CD4-positive, alpha-beta T cell treated with Interleukin-12 subunit alpha and Interleukin-12 subunit beta, for 1 hour (primary cell): ENCODE results near the gene COL4A3.
A peak's percentile ranks its signal among the peaks of the same experiment; 100 is the strongest.
"Not testable (repeated sequence)": the region's sequence is repeated elsewhere in the genome, so short reads cannot be mapped to it uniquely, and the experiment has no call there.

Experiments used
- DNase-seq: peaks from one replicate; pipeline ENCODE4 v3.0.0-alpha.2; 2020

The COL4A3 gene

DNA sequence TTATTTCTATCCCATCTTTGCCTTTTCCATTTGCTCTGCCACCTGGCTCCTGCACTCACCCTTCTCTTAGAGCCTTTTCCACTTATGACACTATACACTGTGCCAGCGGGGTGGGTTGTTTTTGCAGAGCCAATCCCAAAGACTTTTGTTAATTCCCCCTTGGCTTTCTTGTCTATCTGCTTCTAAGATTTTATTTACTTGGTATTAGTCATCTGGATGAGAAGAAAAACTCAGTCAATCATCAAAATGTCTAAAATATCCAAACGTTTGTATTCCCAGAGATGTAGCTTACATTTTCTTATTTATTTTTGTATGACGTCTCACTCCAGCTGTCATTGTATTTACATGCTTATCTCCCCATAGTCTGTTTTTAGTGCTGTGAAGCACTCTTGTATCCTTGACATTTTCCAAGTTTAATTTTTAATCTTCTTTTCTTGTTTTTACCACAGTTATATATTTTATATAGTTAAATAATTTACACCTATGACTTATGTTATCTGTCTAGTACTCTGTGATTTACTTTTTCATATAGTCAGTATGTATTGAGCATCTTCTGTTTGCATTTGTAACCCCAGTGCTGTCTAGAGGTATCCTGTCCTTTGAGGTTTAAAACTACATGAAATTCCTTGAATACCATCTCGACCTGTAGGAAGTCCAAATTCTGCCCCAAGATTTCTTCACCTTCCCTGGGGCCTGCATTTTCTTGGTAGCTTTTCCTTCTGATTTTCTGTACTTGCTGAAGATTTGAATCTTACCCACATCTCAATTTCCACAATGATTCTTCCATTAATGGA lies 55.1 kb downstream of the COL4A3 start:
- DNase-seq: no peak

DNA sequence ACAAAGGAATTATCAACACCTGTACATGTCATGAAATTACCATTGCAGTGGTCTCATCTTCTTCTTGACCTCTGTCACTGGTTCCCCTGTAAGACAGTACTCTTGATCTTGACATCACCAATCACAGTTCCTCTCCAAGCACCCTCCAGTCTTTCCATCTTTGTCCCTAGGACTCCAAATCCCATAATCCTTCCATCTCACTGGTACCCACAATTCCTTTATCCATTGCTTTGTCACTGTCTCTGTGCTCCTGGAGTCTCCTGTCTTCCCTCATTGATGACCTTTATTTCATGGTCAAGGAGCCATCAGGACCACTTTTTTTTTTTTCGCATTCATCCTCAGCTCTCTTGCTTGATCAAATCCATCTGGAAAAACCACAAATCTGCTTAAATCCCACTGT lies 56.7 kb downstream of the COL4A3 start:
- no peak for DNase-seq

DNA sequence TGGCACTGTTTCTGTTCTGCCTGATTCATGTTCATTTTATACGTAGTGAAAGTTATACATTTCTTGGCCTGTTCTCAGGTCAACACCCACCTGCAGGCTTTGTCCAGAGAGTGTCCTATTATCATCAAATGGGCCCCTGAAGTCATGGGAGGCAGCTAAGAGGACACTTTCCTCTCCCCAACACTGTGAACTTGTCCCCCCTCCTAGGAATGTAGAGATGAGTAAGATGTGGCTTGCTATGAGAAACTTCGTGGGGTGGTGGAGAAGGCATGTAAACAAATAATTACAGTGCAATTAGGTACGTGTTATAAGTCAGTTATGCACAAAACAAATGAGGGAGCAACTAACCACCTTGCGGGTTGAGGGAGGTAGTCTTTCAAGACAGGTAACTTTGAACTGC lies 57.9 kb downstream of the COL4A3 start:
- no peak for DNase-seq

DNA sequence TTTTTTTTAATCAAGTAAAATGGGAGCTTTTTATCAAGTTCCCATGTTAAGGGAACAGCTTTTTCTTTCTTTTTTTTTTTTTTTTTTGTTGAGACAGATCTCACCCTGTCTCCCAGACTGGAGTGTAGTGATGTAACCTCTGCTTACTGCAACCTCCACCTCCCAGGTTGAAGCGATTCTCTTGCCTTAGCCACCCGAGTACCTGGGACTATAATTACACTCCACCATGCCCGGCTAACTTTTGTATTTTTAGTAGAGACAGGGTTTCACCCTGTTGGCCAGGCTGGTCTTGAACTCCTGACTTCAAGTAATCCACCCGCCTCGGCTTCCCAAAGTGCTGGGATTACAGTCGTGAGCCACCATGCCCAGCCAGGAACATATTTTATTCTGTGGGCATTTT lies 61.2 kb downstream of the COL4A3 start:
- DNase-seq: not testable (repeated sequence)

DNA sequence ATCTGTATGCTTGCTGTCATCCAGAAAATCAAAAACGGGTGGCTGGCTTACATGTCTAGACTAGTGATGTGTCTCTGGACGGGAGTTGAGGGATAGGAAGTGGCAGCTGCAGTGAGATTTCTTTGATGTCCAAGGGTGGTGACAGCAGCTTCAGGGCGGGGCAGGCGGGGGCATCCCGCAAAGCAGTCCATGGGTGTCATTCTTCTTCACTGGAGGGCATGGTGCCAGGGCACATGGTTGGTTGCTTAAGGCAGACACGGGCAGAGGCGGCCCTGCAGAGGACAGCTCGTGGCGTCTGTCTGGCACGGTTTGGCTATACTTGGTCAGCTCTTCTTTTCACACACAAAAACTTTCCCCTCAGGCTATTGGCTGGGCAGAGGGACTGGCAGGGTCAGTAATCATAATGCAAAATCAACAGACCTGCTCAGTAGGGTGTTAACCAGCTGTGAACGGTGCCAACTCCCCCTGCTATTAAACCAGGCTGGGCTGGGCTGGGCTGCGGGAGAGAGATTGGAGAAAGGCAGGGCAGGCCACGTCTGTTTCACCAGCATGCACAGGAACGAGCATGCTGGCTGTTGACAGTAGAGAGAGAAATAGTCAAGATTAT lies 63.7 kb downstream of the COL4A3 start:
- DNase-seq: no peak

DNA sequence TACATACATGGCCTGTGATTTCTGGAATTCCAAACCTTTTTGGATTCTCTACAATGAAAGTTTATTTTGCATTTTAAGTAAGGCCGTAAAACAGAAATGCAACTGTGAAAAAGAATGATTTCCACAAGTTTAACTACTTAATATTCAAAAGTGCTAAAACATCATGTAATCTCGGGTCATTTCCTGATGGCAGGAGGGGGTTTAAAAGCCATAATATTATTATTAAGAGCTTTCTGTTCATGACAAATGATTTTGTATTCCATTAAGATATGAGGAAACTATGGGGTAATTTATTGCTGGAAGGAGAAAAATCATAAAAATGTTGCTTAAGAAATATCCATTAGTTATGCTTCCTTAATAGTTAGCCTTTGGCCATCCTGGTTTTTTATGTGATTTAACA lies 65.7 kb downstream of the COL4A3 start:
- no peak for DNase-seq

DNA sequence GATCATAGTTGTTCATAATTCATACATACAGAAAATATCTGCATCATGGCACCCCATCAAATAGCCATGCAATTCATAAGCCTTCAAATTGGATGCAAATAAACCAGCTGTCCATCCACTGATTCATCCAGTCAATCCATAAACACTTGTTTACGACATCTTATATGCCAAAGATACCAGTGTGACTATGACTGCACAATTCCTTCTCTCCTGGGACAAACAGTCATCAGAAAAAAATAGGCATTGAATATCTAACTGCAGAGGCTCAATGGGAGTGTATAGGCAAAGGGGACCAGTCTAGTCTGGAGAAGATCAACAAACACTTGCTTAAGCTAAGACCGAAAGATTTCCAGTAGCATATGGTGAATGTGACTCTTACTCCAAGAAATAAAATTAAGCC lies 70.0 kb downstream of the COL4A3 start:
- no peak for DNase-seq

DNA sequence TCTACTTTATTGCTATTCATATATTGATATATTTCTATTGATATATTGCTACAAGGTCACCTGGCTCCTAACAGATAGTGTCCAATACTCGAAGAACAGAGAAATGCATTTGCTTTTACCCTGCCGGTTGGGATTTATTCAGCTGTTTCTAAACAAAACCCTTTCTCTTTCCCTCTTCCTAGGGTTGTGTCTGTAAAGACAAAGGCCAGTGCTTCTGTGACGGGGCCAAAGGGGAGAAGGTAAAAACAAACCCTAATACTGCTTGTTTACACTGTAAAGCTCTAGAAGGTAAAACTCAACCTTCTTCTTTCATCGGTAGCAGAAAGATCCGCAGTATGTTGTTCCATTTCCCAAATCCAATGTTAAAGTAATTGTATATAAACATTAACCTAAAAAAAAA lies 73.4 kb downstream of the COL4A3 start:
- no peak for DNase-seq

DNA sequence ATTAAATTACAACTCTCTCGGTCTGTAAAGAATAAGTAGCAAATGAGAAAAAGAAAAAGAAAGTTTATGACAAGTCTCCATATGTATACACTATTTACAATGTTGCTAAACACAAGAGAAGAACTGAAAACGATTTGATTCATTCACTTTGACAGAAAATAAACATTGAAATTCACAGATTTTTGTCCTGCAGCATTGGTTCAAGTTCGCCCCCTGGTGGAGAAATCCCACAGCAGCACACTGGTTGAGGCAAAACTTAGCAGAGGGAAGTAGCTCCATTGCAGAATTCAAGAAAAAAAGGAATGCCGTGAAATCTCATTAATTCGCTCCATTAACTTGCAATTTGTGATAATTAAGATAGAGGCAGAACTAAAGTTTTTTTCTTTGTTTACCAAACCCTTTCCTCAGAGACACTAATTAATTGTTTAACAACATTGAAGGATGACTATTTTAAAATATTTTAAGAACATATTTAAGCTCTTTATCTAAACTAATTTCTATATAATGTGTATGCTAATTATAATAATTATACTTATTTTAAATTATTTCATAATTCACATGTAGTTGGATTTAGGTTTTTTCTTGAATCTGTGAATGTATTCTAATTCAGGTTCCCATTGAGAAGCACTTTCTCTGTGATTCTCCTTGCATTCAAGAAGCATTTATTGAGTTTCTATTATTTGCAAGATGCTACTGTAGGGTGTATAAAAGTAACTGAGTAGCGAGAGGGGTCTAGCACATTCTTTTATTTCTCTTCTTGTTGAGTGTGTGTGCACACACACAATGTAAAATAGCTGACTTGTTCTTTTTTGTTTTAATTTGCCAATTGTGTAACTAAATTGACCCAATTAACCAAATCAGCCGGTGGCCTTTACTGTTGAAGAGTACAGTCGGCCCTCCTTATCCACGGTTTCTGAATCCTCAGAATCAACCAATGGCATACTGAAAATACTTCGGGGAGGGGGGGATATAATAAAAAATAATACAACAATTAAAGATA lies 74.1 kb downstream of the COL4A3 start:
- DNase-seq: peak; percentile 51

DNA sequence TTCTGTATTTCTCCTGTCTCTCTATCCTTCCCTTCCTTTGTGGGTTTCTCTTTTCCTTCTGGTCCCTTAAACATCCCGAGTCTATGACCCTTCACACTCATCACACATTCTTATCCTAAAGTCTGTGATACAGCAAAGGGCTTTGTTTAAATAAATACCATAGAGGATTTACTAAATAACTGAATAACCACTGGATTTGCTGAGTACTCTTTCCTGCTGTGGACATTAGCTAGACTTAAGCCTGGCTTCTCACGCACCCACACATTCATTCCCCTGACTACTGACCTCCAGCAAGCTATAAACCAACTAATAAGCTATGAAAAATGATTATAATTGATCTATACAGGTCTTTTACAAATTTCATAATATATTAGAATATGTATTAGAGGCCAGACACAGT lies 76.6 kb downstream of the COL4A3 start:
- DNase-seq: no peak

DNA sequence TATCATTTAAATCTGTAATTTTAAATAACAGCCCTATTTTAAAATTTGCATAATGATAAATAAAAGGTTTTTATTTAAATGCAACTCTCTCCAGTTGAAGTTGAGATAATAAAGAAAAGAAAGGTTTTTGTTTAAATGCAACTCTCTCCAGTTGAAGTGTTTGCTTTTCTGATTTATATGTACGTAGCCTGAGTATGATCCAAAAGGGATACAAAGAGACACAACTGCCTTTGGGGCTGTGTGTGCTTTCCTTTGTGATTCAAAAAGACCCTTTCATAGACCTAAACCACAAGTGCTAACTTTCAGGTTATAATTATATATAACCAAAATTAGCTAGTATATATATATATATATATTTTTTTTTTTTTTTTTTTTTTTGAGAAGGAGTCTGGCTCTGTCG lies 84.5 kb downstream of the COL4A3 start:
- no peak for DNase-seq

DNA sequence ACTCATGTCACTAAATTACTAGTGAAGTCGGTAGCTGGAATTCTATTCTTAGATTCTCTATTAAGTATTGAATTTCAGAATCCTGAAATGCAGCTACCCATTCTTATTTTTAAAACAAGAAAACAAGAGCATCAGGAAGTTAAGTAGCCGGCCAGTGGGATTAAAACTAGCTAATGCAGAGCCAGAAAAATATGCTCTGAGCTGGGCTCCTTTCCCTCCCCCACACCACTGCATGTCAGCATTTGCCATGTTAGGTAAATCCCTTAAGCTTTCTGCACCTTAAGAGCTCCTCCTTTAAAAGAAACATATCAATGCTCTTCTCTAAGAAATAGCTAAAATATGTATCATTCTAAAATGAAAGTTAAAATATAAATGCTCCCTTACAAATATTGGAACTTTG lies 88.4 kb downstream of the COL4A3 start:
- DNase-seq: no peak

DNA sequence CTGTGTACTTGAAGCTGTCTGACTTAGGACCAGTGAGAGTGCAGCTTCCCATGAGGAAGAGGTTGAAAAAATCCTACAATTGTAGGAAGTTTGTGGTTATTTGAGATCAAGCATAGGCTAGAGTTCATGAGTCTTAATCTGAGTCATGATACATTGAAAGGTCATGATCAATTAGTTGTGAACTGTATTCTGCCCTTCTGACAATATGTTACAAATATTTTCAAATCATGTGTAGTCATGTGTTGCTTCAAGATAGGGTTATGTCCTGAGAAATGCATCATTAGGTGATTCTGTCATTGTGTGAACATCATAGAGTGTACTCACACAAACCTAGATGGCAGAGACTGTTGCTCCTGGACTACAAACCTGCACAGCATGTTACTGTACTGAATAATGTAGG lies 92.2 kb downstream of the COL4A3 start:
- DNase-seq: no peak

DNA sequence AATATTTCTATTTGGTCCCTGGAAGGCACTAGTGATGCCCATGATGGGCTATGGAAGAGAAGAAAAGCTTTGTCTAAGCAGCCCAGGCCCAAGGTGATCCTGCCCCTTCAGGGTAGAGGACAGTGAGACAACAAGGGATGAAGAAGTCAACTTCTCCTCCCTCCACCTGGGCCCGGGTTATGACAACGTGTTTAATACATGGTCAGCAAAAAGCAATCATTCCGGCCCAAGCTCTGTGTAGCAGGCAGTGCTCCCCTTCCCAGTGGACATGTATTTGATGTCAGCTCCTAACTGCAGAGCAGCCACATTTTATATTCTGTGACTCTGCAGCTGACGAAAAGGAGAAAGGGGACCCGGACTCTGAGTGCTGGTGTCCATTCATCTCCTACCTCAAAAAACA lies 93.4 kb downstream of the COL4A3 start:
- no peak for DNase-seq

DNA sequence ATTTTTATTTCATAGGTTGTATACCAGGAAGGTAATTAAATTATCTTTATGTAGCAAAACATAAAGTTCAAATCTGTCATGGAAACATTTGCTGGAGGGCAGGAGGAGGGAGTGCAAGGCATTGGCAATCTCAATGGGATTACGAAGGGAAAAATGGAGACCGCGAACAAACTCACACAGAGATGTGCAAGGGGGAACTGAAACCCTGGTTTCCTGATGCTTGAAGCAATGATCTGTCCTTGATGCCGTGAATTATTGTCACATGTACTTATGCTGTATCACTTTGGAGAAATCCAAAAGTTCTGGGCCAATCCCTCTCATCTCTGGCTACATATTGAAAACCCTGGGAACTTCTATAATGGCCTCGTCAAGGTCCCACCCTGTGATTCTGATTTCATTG lies 95.6 kb downstream of the COL4A3 start:
- DNase-seq: no peak

DNA sequence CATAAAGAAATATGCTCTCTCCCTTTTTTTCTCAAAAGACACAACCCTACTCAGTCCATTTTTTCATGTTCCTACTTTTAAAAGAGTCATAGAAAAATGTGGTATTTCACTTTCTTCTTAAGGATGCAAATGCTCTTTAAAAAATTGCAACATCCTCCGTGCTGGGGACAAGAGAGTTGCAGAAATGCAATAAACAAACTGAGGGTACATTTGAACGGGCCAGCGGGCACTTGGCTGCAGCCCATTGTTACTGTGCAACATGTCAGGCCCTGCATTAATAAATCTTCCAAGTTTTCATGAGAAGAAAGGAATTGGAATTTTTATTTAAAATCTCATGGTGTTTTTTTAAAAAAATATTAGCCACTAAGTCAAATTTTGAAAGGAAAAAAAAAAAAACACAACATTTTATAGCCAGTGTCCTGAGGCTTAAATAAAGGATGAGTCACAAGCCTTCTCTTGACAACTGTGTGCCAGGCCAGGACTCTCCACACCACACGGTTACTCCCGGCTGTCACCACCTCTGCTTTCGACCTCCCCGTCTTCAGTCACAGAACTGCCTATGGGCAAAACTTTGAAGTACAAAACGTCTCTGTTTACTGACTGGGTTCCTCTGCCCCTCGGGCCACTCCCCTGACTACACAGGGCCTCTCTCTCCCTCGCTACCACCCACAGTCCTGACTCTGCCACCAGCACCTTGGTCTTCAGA lies 103.1 kb downstream of the COL4A3 start:
- DNase-seq: no peak

DNA sequence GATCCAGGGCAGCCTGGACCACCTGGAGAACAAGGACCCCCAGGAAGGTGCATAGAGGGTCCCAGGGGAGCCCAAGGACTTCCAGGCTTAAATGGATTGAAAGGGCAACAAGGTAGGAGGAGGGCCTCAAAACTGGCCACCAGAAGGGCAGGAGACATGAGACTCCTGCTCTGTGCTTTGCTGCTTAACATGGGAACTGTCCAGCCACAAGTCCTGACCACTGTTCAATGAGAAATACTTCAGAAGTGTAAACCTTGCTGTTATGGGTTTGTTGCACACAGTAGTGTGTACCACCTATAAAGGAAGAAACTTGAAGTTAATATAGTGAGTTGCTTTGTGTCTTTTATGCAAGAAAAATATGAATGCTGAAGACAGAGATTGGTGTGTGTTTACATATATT lies 116.5 kb downstream of the COL4A3 start:
- DNase-seq: no peak

DNA sequence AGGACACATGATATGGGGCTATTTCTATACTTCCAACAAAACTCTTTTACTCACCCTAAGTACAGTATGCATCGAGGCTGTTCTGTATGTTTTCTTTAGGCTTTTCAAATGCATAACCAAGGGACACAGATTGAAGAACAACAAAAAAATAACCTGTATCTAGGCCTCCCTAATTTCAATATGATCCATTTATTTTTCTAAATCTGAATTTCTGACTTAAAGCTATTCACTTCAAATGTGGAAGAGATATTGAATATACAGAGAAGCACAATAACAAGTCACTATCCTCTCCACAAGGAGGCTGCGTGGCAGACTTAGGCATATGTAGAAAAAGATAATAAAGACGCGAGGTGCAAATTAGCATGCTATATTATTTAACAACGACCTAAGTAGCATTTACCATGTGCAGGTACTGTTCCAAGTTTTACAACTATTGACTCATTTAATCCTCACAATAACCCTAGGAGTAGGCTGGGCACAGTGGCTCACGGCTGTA lies 121.4 kb downstream of the COL4A3 start:
- no peak for DNase-seq

DNA sequence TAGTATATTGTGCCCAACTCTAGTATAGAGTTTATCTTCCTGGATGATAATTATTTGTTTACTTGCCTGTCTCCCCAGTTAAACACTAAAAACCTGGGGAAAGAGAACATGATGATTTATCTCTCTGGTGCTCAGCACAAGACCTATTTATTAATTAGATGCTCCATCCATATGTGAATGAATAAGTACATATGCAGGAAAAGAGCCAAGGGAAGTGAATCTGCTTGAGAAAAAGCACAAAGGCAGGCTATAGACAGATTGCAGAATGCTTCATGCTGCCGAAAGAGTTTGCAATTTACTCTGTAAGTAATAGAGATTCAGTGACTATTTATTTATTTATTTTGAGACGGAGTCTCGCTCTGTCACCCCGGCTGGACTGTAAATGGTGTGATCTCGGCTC lies 123.3 kb downstream of the COL4A3 start:
- no peak for DNase-seq

DNA sequence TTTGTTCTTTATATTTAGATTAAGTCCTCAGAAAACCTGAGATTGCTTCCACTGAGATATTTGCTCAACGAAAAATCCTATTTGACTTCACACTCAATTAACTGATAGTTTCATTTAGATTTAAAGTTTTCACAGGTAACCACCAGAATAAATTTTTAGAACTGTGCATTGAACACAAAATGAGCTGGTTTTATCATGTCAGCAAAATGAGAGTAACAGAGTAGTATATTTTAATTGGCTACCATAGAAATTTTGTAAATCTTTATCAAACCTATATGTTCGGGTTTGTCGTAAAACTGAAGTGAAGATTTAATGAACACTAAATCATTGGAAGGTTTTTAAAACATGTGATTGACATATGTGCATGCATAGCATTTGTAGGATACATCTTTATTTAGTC lies 127.9 kb downstream of the COL4A3 start:
- DNase-seq: no peak

DNA sequence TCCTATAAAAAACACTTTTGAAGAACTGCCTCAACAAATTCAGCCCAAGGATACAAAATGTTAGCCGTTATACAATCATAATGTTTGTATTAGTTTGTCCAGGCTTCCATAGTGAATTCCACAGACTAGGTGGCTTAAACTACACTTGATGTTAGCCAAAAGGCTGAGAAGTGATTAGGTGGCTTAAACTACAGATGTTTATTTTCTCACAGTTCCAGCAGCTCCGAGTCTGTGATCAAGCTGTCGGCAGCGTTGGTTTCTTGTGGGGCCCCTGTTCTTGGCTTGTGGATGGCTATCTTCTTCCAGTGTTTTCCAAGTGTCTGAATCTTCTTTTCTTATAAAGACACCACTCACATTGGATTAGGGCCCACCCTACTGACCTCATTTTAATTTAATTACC lies 129.1 kb downstream of the COL4A3 start:
- DNase-seq: no peak

DNA sequence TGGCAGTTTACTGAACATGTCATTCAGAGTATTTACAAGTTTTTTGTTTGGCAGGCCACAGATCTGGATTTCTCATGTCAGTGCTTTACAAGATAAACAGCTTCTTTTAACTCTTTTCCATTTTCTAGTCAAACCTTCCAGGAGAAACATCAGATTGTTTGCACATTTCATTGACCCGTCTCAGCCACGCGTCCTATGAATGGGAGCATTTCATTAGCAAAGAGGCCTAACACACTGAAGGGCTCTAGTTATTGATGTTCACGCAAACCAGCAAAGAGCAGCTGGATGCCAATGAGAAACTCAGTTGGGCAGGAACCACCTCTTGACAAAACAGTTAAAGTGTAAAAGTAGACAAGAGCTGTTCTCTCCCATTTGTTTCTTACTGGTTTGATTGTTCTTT lies 131.4 kb downstream of the COL4A3 start:
- no peak for DNase-seq
